Measurements from ENCODE around the gene DBT. TPM values are rescaled to one million over a fixed set of nuclear protein-coding genes. Genes with fewer than 3 reads are reported as not detected.

The DBT gene
- total and polyA plus RNA-seq, 2 experiments from 2014 or later = 5.8 to 9.3 TPM

- H3K4me3 ChIP-seq = no peak overlapping the region
- H3K27ac ChIP-seq = no peak overlapping the region
- no peak for TF ChIP-seq CTCF (IDR thresholded peaks at IDR 0.05; ENCODE audit: low read depth, low read length)
- no peak for DNase-seq (ENCODE audit: low read depth in 1 of 2, low spot score in 1 of 2)
- H3K9me3 ChIP-seq (ENCODE audit: low read depth) = no peaks in the 10 kb centered on the region
- no peaks in the 10 kb centered on the region for H3K27me3 ChIP-seq
- no peaks in the 10 kb centered on the region for H3K4me1 ChIP-seq (ENCODE audit: low read depth)
- peaks cover 16% of the 10 kb centered on the region for H3K36me3 ChIP-seq
Observed at GRCh38 chr1:100164702-100165101, 84.9 kb downstream of the DBT start.

- Histone ChIP-seq H3K4me1 (ENCODE audit: low read depth) (no peaks in the 10 kb centered on the region), H3K27me3 (no peaks in the 10 kb centered on the region), H3K4me3 (no peak overlapping the region), H3K27ac (no peak overlapping the region), H3K9me3 (ENCODE audit: low read depth) (no peaks in the 10 kb centered on the region), H3K36me3 (peaks cover 19% of the 10 kb centered on the region)
- TF ChIP-seq CTCF (IDR thresholded peaks at IDR 0.05; ENCODE audit: low read depth, low read length) = no peak
- DNase-seq (ENCODE audit: low read depth in 1 of 2, low spot score in 1 of 2) = peak in 1 of 2 donors; percentile 83
Observed at GRCh38 chr1:100164216-100164615, 85.4 kb downstream of the DBT start.

- Histone ChIP-seq H3K4me3 (no peak overlapping the region), H3K27ac (no peak overlapping the region), H3K27me3 (no peaks in the 10 kb centered on the region), H3K9me3 (ENCODE audit: low read depth) (no peaks in the 10 kb centered on the region), H3K36me3 (peaks cover 23% of the 10 kb centered on the region), H3K4me1 (ENCODE audit: low read depth) (no peaks in the 10 kb centered on the region)
- TF ChIP-seq CTCF (IDR thresholded peaks at IDR 0.05; ENCODE audit: low read depth, low read length) = no peak
- no peak for DNase-seq (ENCODE audit: low read depth in 1 of 2, low spot score in 1 of 2)
Observed at GRCh38 chr1:100162881-100163280, 86.8 kb downstream of the DBT start.

- H3K27me3 ChIP-seq = no peaks in the 10 kb centered on the region
- H3K4me1 ChIP-seq (ENCODE audit: low read depth) = no peaks in the 10 kb centered on the region
- H3K27ac ChIP-seq = no peak overlapping the region
- H3K9me3 ChIP-seq (ENCODE audit: low read depth) = no peaks in the 10 kb centered on the region
- TF ChIP-seq CTCF (IDR thresholded peaks at IDR 0.05; ENCODE audit: low read depth, low read length) = no peak
- DNase-seq (ENCODE audit: low read depth in 1 of 2, low spot score in 1 of 2) = no peak
- no peak overlapping the region for H3K4me3 ChIP-seq
- peaks cover 30% of the 10 kb centered on the region for H3K36me3 ChIP-seq
Observed at GRCh38 chr1:100152271-100152670, 97.4 kb downstream of the DBT start.

- Histone ChIP-seq H3K27ac (no peak overlapping the region), H3K9me3 (ENCODE audit: low read depth) (no peaks in the 10 kb centered on the region), H3K27me3 (no peaks in the 10 kb centered on the region), H3K4me3 (no peak overlapping the region), H3K4me1 (ENCODE audit: low read depth) (no peaks in the 10 kb centered on the region), H3K36me3 (peaks cover 31% of the 10 kb centered on the region)
- no peak for DNase-seq (ENCODE audit: low read depth in 1 of 2, low spot score in 1 of 2)
- no peak for TF ChIP-seq CTCF (IDR thresholded peaks at IDR 0.05; ENCODE audit: low read depth, low read length)
Observed at GRCh38 chr1:100151679-100152078, 98.0 kb downstream of the DBT start.

GRCh38 chr1:100147875-100148274, 101.8 kb downstream of the DBT start:
- no peak overlapping the region for H3K27ac ChIP-seq
- peaks cover 44% of the 10 kb centered on the region for H3K36me3 ChIP-seq
- no peaks in the 10 kb centered on the region for H3K4me1 ChIP-seq (ENCODE audit: low read depth)
- H3K27me3 ChIP-seq = no peaks in the 10 kb centered on the region
- no peak for DNase-seq (ENCODE audit: low read depth in 1 of 2, low spot score in 1 of 2)
- TF ChIP-seq CTCF (IDR thresholded peaks at IDR 0.05; ENCODE audit: low read depth, low read length) = no peak
- H3K9me3 ChIP-seq (ENCODE audit: low read depth) = no peaks in the 10 kb centered on the region
- no peak overlapping the region for H3K4me3 ChIP-seq
